KMS-11 (cell line): ENCODE data around the gene IWS1.

Source experiments
- H2AFZ ChIP-seq: fragments of 200-600 bp; sonication (generic); 2 replicates; pipeline ENCODE4 v1.6.1; 2016; ENCODE audit warnings: antibody characterized with exemption, mixed run types, low read depth
- H3K27ac ChIP-seq: fragments of 200-600 bp; sonication (generic); 2 replicates; pipeline ENCODE4 v1.6.1; 2016; ENCODE audit warnings: mild to moderate bottlenecking, mixed run types
- H3K27me3 ChIP-seq: fragments of 200-600 bp; sonication (generic); 2 replicates; pipeline ENCODE4 v1.6.1; 2017; ENCODE audit warnings: mild to moderate bottlenecking, low read depth, mixed run types, moderate library complexity; ENCODE audit not compliant: insufficient read depth
- H3K36me3 ChIP-seq: fragments of 200-600 bp; sonication (generic); 2 replicates; pipeline ENCODE4 v1.6.1; 2017; ENCODE audit warnings: mild to moderate bottlenecking, mixed run types; ENCODE audit not compliant: insufficient read depth
- H3K4me1 ChIP-seq: fragments of 200-600 bp; sonication (generic); 2 replicates; pipeline ENCODE4 v1.6.1; 2016; ENCODE audit warnings: mild to moderate bottlenecking, low read depth, mixed run types; ENCODE audit not compliant: poor library complexity, severe bottlenecking
- H3K4me2 ChIP-seq: fragments of 200-600 bp; sonication (generic); 2 replicates; pipeline ENCODE4 v1.7.0; 2016; ENCODE audit warnings: mild to moderate bottlenecking, mixed run types
- H3K4me3 ChIP-seq: fragments of 200-600 bp; sonication (generic); IDR thresholded peaks from 2 replicates; pipeline ENCODE4 v1.6.1; 2017; ENCODE audit warnings: low read depth, low read length, mixed read lengths; ENCODE audit not compliant: insufficient read depth
- H3K79me2 ChIP-seq: fragments of 200-600 bp; sonication (generic); 2 replicates; pipeline ENCODE4 v1.6.1; 2016; ENCODE audit warnings: low read depth, mixed run types; ENCODE audit not compliant: insufficient read depth
- H3K9ac ChIP-seq: fragments of 200-600 bp; sonication (generic); 2 replicates; pipeline ENCODE4 v1.6.1; 2016; ENCODE audit warnings: mild to moderate bottlenecking, mixed run types
- H4K20me1 ChIP-seq: fragments of 200-600 bp; sonication (generic); 2 replicates; pipeline ENCODE4 v1.6.1; 2016; ENCODE audit warnings: mild to moderate bottlenecking, mixed run types; ENCODE audit not compliant: insufficient read depth
- CTCF ChIP-seq: fragments of 200-600 bp; sonication (generic); conservative IDR thresholded peaks from 2 replicates; pipeline ENCODE4 v1.6.1; 2017; ENCODE audit warnings: low read depth, mild to moderate bottlenecking, antibody characterized with exemption, low read length, moderate library complexity, mixed read lengths

The IWS1 gene

GRCh38 chr2:127526132-127527000, at the start of gene IWS1:
TSS of gene IWS1 (minus strand) at chr2:127526489. CDS start at chr2:127526208, 281 bp downstream.
- no peak for TF ChIP-seq CTCF
- H3K27me3 ChIP-seq, result no peaks in the 10 kb centered on the region
- H3K4me2 ChIP-seq, result peak within 1 kb of the TSS; percentile 92
- H3K36me3 ChIP-seq, result no peaks in the 10 kb centered on the region
- H2AFZ ChIP-seq, result peak within 1 kb of the TSS; percentile 96
- H3K4me1 ChIP-seq, result peaks cover 8% of the 10 kb centered on the region
- H3K27ac ChIP-seq, result peak within 1 kb of the TSS; percentile 77
- no peaks in the 10 kb centered on the region for H4K20me1 ChIP-seq
- no peak within 1 kb of the TSS for H3K4me3 ChIP-seq
- H3K9ac ChIP-seq, result peak within 1 kb of the TSS; percentile 90
- peaks cover 40% of the 10 kb centered on the region for H3K79me2 ChIP-seq

- no peak overlapping the region for H3K9ac ChIP-seq
- TF ChIP-seq CTCF, result no peak
- no peaks in the 10 kb centered on the region for H3K4me1 ChIP-seq
Measured at GRCh38 chr2:127575941-127576432, 49.7 kb upstream of the IWS1 start.

DNA sequence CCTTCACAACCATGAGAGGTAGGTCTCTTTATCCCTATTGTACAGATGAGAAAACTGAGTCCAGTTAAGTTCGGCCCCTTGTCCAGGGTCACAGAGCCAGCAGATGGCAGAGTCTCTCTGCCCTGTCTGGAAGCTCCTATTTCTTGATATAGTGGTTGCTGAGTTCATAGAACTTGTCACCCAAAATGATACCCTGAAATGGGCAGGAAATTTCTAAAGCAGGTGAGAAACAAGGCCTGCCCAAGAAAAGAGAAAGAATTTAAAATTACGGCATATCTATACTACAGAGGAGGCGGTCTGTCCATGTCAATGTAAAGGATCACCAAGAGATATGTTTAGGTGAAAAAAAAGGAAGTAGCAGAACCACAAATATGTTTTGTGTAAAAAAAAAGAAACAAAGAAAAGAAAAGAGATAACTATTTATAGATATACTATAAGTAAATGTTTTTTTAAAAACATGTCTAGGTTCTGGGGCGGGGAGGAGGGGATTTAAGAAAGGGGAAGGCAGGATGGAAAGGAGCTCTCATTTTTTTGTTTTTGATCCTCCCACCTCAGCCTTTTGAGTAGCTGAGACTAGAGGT, 49.0 kb upstream of the IWS1 start:
- no peaks in the 10 kb centered on the region for H3K36me3 ChIP-seq
- H3K27ac ChIP-seq, result no peak overlapping the region
- H4K20me1 ChIP-seq, result no peaks in the 10 kb centered on the region
- no peaks in the 10 kb centered on the region for H3K79me2 ChIP-seq
- H3K4me2 ChIP-seq, result no peak overlapping the region
- no peak overlapping the region for H2AFZ ChIP-seq
- no peaks in the 10 kb centered on the region for H3K4me1 ChIP-seq
- no peak for TF ChIP-seq CTCF
- H3K9ac ChIP-seq, result no peak overlapping the region
- peaks cover 3% of the 10 kb centered on the region; the same call in 1 of the 2 replicates for H3K27me3 ChIP-seq
- H3K4me3 ChIP-seq, result no peak overlapping the region

More at GRCh38 chr2:127575941-127576432, 49.7 kb upstream of the IWS1 start:
- no peaks in the 10 kb centered on the region; the same call in 1 of the 2 replicates for H3K27me3 ChIP-seq
- no peak overlapping the region for H3K4me2 ChIP-seq
- H3K27ac ChIP-seq, result no peak overlapping the region
- no peak overlapping the region for H2AFZ ChIP-seq
- H4K20me1 ChIP-seq, result no peaks in the 10 kb centered on the region
- H3K79me2 ChIP-seq, result no peaks in the 10 kb centered on the region
- H3K36me3 ChIP-seq, result no peaks in the 10 kb centered on the region
- H3K4me3 ChIP-seq, result no peak overlapping the region

DNA sequence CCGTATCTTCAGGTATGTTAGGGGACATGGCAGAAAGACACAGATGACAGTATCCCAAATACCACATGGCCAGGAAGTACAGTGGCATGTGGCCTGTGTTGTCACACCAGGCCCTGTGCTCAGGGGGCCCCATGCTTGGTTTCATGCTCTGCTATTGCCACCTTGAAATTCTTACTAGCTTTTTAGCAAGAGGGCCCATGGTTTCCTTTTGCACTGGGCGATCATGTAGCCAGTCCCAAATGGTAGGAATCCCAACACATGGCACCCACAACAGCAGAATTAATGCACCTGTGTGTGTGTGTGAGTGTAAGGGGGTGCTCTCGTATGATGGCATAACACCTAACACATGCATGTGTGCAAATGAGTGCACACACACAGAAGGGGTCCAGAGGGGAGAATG, 48.4 kb upstream of the IWS1 start:
- no peaks in the 10 kb centered on the region for H3K36me3 ChIP-seq
- H3K4me1 ChIP-seq, result no peaks in the 10 kb centered on the region
- no peak for TF ChIP-seq CTCF
- no peak overlapping the region for H3K27ac ChIP-seq
- H3K4me3 ChIP-seq, result no peak overlapping the region
- H3K27me3 ChIP-seq, result peaks cover 3% of the 10 kb centered on the region; the same call in 1 of the 2 replicates
- no peak overlapping the region for H3K4me2 ChIP-seq
- no peaks in the 10 kb centered on the region for H3K79me2 ChIP-seq
- no peak overlapping the region for H2AFZ ChIP-seq
- no peak overlapping the region for H3K9ac ChIP-seq
- no peaks in the 10 kb centered on the region for H4K20me1 ChIP-seq
